Embryonic facial prominence (tissue), 1 donor: Measurements from ENCODE around the gene HOXD1.

ENCODE experiments used
- DNase-seq: peaks from one replicate; pipeline ENCODE4 v3.0.0-alpha.2; 2016; ENCODE audit errors: extremely low spot score

HOXD1 gene

GRCh38 chr2:176152350-176153181, 35.9 kb upstream of the HOXD1 start:
- DNase-seq = no peak

GRCh38 chr2:176154576-176155252, 33.8 kb upstream of the HOXD1 start:
- no peak for DNase-seq

GRCh38 chr2:176155356-176156044, 33.0 kb upstream of the HOXD1 start:
- no peak for DNase-seq

- DNase-seq = no peak
These were observed 32.1 kb upstream of the HOXD1 start for GRCh38 chr2:176156301-176156806.

- DNase-seq = no peak
These were observed 31.5 kb upstream of the HOXD1 start, which contains the start of gene HOXD3 for GRCh38 chr2:176156807-176157498. HOXD3 (plus strand) TSS chr2:176157307; CDS start chr2:176169115, 11,808 bp downstream.

GRCh38 chr2:176157499-176158185, 30.8 kb upstream of the HOXD1 start:
- DNase-seq = no peak

- DNase-seq = no peak
These were observed 30.3 kb upstream of the HOXD1 start for GRCh38 chr2:176158186-176158591.

GRCh38 chr2:176158855-176159662, 29.4 kb upstream of the HOXD1 start:
- no peak for DNase-seq

- DNase-seq = no peak
These were observed 28.7 kb upstream of the HOXD1 start for GRCh38 chr2:176159663-176160250.

GRCh38 chr2:176160251-176160985, 28.1 kb upstream of the HOXD1 start:
- DNase-seq = no peak

GRCh38 chr2:176160986-176161824, 27.3 kb upstream of the HOXD1 start:
- no peak for DNase-seq

GRCh38 chr2:176161825-176162626, 26.4 kb upstream of the HOXD1 start:
- DNase-seq = no peak

GRCh38 chr2:176162911-176163671, 25.4 kb upstream of the HOXD1 start:
- no peak for DNase-seq

GRCh38 chr2:176163672-176164056, 24.8 kb upstream of the HOXD1 start:
- no peak for DNase-seq

GRCh38 chr2:176164201-176164600, 24.3 kb upstream of the HOXD1 start:
- no peak for DNase-seq

GRCh38 chr2:176164611-176165369, 23.7 kb upstream of the HOXD1 start:
- DNase-seq = no peak
